GM12878 (cell line): Measurements from ENCODE around the gene HMGCL. TPM values are rescaled to one million over a fixed set of nuclear protein-coding genes. Genes with fewer than 3 reads are reported as not detected.

Experiments used
- ATAC-seq: fragments of 200-7000 bp; cut with Tn5 transposase; 3 replicates; pipeline ENCODE4 v1.9.1; 2020; ENCODE audit warnings: mild to moderate bottlenecking, moderate library complexity
- BruUV-seq: library from RNA; stranded (reverse); fragments of 400-500 nt; replicated peaks from 2 replicates; lab custom pipeline; 2021; lab: Mats Ljungman, UMichigan
- CTCF ChIA-PET: fragments of 300-600 bp; sonication (Branson Sonifier 250); formaldehyde crosslinking; extraction: SDS; loops from one replicate; lab custom pipeline; 2021; ENCODE audit warnings: inconsistent platforms; lab: Yijun Ruan, JAX
- POLR2A ChIA-PET: fragments of 350-600 bp; formaldehyde crosslinking; extraction: SDS; loops from one replicate; lab custom pipeline; 2021; ENCODE audit warnings: inconsistent platforms; lab: Charles Lee
- RAD21 ChIA-PET: fragments of 300-600 bp; sonication (Branson Sonifier 250); formaldehyde crosslinking; loops from one replicate; lab custom pipeline; 2023; ENCODE audit warnings: antibody characterized with exemption; ENCODE audit not compliant: unreplicated experiment; lab: Charles Lee
- SMC1A ChIA-PET: fragments of 300-600 bp; sonication (Branson Sonifier 250); formaldehyde crosslinking; loops from one replicate; lab custom pipeline; 2023; ENCODE audit not compliant: unreplicated experiment, uncharacterized antibody; lab: Charles Lee
- DNase-seq: peaks from one replicate; pipeline ENCODE4 v3.0.0-alpha.2; 2011; ENCODE audit warnings: low read depth, low spot score
- FAIRE-seq: peaks from 3 replicates; lab custom pipeline; 2011; peaks lifted over from hg19 to GRCh38; lab: Jason Lieb, UNC
- H2AFZ ChIP-seq: 2 replicates; pipeline ENCODE4 v1.6.0; 2011; ENCODE audit warnings: low read depth, low read length, control low read depth; ENCODE audit not compliant: control insufficient read depth
- H3K27ac ChIP-seq: 2 replicates; pipeline ENCODE4 v1.5.1; 2011; ENCODE audit warnings: control low read depth; ENCODE audit not compliant: control insufficient read depth, insufficient read depth
- H3K27me3 ChIP-seq, 2 experiments: replicated peaks in 1 of 2; 2 replicates each; pipeline versions ENCODE4 v1.6.0 to v1.6.1; 2011; ENCODE audit warnings: low read length in 1 of 2; ENCODE audit not compliant: control insufficient read depth in 2 of 2, insufficient read depth in 2 of 2
- H3K36me3 ChIP-seq, 2 experiments: 2 replicates each; pipeline ENCODE4 v1.5.1; 2011; ENCODE audit warnings: low read length in 1 of 2; ENCODE audit not compliant: control insufficient read depth in 2 of 2, insufficient read depth in 2 of 2
- H3K4me1 ChIP-seq: 2 replicates; pipeline ENCODE4 v1.6.1; 2011; ENCODE audit warnings: mild to moderate bottlenecking, low read length, moderate library complexity, mixed read lengths; ENCODE audit not compliant: control insufficient read depth, insufficient read depth
- H3K4me2 ChIP-seq: 2 replicates; pipeline ENCODE4 v1.6.0; 2011; ENCODE audit warnings: control low read depth; ENCODE audit not compliant: control insufficient read depth, insufficient read depth
- H3K4me3 ChIP-seq: fragments of 200-600 bp; sonication (generic); 2 replicates; pipeline ENCODE4 v1.5.1; 2016
- H3K79me2 ChIP-seq: 2 replicates; pipeline ENCODE4 v1.6.0; 2011; ENCODE audit warnings: low read length; ENCODE audit not compliant: control insufficient read depth, insufficient read depth
- H3K9ac ChIP-seq: 2 replicates; pipeline ENCODE4 v1.8.0; 2011; ENCODE audit warnings: low read length, control low read depth, mixed read lengths; ENCODE audit not compliant: control insufficient read depth, insufficient read depth
- H3K9me3 ChIP-seq: replicated peaks from 3 replicates; pipeline ENCODE4 v1.5.1; 2011; ENCODE audit warnings: mild to moderate bottlenecking, low read length; ENCODE audit not compliant: control insufficient read depth, insufficient read depth
- H4K20me1 ChIP-seq: 2 replicates; pipeline ENCODE4 v1.6.0; 2011; ENCODE audit not compliant: control insufficient read depth, insufficient read depth
- CREB1 ChIP-seq: IDR thresholded peaks from 2 replicates; pipeline ENCODE4 v1.6.1; 2012; ENCODE audit warnings: low read depth, mild to moderate bottlenecking, inconsistent platforms
- FOXK2 ChIP-seq: fragments of 450-650 bp; IDR thresholded peaks from 2 replicates; pipeline ENCODE4 v1.6.1; 2017; ENCODE audit warnings: mild to moderate bottlenecking, moderate library complexity
- FOXM1 ChIP-seq: IDR thresholded peaks from 2 replicates; pipeline ENCODE4 v1.6.1; 2012; ENCODE audit warnings: low read depth, mild to moderate bottlenecking, inconsistent platforms, low read length, moderate library complexity
- NFXL1 ChIP-seq: fragments of 450-650 bp; IDR thresholded peaks from 2 replicates; pipeline ENCODE4 v1.6.1; 2017; ENCODE audit warnings: antibody characterized with exemption, mild to moderate bottlenecking, borderline replicate concordance
- NR2F1 ChIP-seq: fragments of 450-650 bp; conservative IDR thresholded peaks from 2 replicates; pipeline ENCODE4 v1.6.1; 2017; ENCODE audit warnings: mild to moderate bottlenecking
- RUNX3 ChIP-seq: IDR thresholded peaks from 2 replicates; pipeline ENCODE4 v1.6.1; 2012; ENCODE audit warnings: low read length, inconsistent platforms
- SIN3A ChIP-seq: IDR thresholded peaks from 2 replicates; pipeline ENCODE4 v1.6.1; 2012; ENCODE audit warnings: low read depth, low read length, improper control_type of control experiment
- SP1 ChIP-seq: IDR thresholded peaks from one replicate; pipeline ENCODE4 v1.6.1; 2011; ENCODE audit warnings: low read depth, low read length
- SPI1 ChIP-seq: IDR thresholded peaks from 2 replicates; pipeline ENCODE4 v1.6.1; 2011; ENCODE audit warnings: low read depth, mild to moderate bottlenecking, low read length, moderate library complexity, borderline replicate concordance; ENCODE audit not compliant: insufficient read depth
- STAT1 ChIP-seq: fragments of 450-650 bp; conservative IDR thresholded peaks from 2 replicates; pipeline ENCODE4 v1.6.1; 2014; ENCODE audit warnings: antibody characterized with exemption, mild to moderate bottlenecking
- ZBED1 ChIP-seq: IDR thresholded peaks from 2 replicates; pipeline ENCODE4 v1.6.1; 2016; ENCODE audit warnings: borderline replicate concordance
- WGBS: methylation state at CpG from one replicate; pipeline ENCODE4 v1.1.6; 2016; ENCODE audit warnings: low lambda C conversion rate; ENCODE audit not compliant: insufficient replicate concordance, insufficient coverage; ENCODE audit errors: missing lambda C conversion rate; 5-methylcytosine and 5-hydroxymethylcytosine counted together
- in situ Hi-C: fragments of 300-500 bp; cut with MboI; formaldehyde crosslinking; loops from 9 replicates; pipeline ENCODE4 v1.14.3; 2018; ENCODE audit warnings: mixed read lengths
- intact Hi-C: fragments of 100-400 bp; cut with micrococcal nuclease; formaldehyde crosslinking; loops from one replicate; pipeline ENCODE4 v1.14.2; 2022; ENCODE audit not compliant: unreplicated experiment
- polyA plus RNA-seq, 11 experiments: library from polyadenylated mRNA; depleted of rRNA in 4 of 11; unstranded in 6 of 11; stranded (reverse) in 5 of 11; fragments of >200 nt; fragmentation: Nextera tagmentation in 4 of 11; fragmentation: Illumina TruSeq in 1 of 11; extraction: Ambion mirVana in 4 of 11; extraction: Trizol in 1 of 11; gene quantifications; 1 replicate in 1 of 11; 2 replicates in 10 of 11; pipeline versions ENCODE4 v1.2.1 to v1.2.3, GENCODE V29; 2011 to 2016; ENCODE audit warnings: inconsistent platforms in 2 of 11, missing spikeins in 2 of 11, low read depth in 1 of 11
- total RNA-seq, 4 experiments: library from RNA; depleted of rRNA in 3 of 4; stranded (reverse); fragments of >200 nt in 3 of 4; fragmentation: Illumina TruSeq in 1 of 4; extraction: Trizol in 1 of 4; gene quantifications; 2 replicates each; pipeline versions ENCODE4 v1.2.1 to v1.2.3, GENCODE V29; 2013 to 2021
- TF ChIP-seq, protein P1 (sequence below): fragments of 450-650 bp; IDR thresholded peaks from 2 replicates; pipeline ENCODE4 v1.6.1; 2016; ENCODE audit warnings: mild to moderate bottlenecking
- TF ChIP-seq, protein P2 (sequence below): IDR thresholded peaks from 2 replicates; pipeline ENCODE4 v1.6.1; 2012; ENCODE audit warnings: low read length, inconsistent platforms

The HMGCL gene
- total and polyA plus RNA-seq, 10 of the 15 experiments (the other 5 are each of a cell fraction or from before 2014, with no cell fraction given), result 29.4 to 127 (median 36.4) TPM

DNA sequence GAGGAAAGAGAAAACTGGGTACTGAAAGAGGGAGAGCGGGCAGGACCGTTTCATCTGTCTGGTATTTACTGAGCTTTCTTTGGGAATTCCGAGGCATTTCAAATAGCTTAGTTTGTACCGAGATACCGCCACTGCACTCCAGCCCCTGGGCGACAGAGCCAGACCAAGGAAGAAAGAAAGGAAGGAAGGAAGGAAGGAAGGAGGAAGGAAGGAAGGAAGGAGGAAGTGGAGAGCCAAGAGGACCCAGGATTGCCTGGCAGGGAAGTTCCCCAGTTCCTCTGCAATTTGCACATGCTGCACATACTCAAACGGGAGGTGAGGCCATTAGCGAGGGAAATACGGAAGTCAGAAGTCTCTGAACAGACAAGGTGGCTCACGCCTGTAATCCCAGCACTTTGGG lies 43.8 kb upstream of the HMGCL start:
- H3K36me3 ChIP-seq, result no peaks in the 10 kb centered on the region
- no peak overlapping the region; the same call in 1 of the 2 replicates for H3K4me3 ChIP-seq
- H3K9ac ChIP-seq, result no peak overlapping the region
- in situ Hi-C loops, result loop anchor here (10.0 kb wide), 1 partner anchor 64 kb away; the partner anchor contains the start of gene GALE
- DNase-seq (no peak), ATAC-seq (no peak), FAIRE-seq (no peak)
- no peaks in the 10 kb centered on the region for H3K27me3 ChIP-seq
- BruUV-seq, result no TSS peak
- RAD21 ChIA-PET, result interaction anchor here (1.8 kb wide), 1 partner anchor 44 kb away, joined by 7 read pairs; the partner anchor contains the start of gene CNR2
- H4K20me1 ChIP-seq, result no peaks in the 10 kb centered on the region
- SMC1A ChIA-PET, result interaction anchor here (0.6 to 4.6 kb wide), 5 partner anchors 35 to 156 kb away, joined by 3 to 34 read pairs (median 4); no protein-coding TSS in a partner anchor
- POLR2A ChIA-PET, result interaction anchor here (0.6 to 1.7 kb wide), 3 partner anchors 40 to 848 kb away, joined by 3 to 5 read pairs (median 3); no protein-coding TSS in a partner anchor
- WGBS, result 24% methylated on average over 10 of the region's 10 CpGs
- H3K79me2 ChIP-seq, result peaks cover 33% of the 10 kb centered on the region
- no peaks in the 10 kb centered on the region for H3K9me3 ChIP-seq
- CTCF ChIA-PET, result interaction anchor here (0.9 to 4.5 kb wide), 7 partner anchors 9 to 59 kb away, joined by 3 to 49 read pairs (median 6); partner anchors contain the start of genes CNR2 and HMGCL
- H2AFZ ChIP-seq, result no peak overlapping the region
- peaks cover 10% of the 10 kb centered on the region for H3K4me1 ChIP-seq
- TF ChIP-seq SPI1 (peak; percentile 5; the same call in 1 of the 2 replicates), STAT1 (no peak)
- intact Hi-C loops, result loop anchor here (2.0 kb wide), 2 partner anchors 40 to 48 kb away; no protein-coding TSS in a partner anchor
- H3K4me2 ChIP-seq, result no peak overlapping the region
- no peak overlapping the region for H3K27ac ChIP-seq

DNA sequence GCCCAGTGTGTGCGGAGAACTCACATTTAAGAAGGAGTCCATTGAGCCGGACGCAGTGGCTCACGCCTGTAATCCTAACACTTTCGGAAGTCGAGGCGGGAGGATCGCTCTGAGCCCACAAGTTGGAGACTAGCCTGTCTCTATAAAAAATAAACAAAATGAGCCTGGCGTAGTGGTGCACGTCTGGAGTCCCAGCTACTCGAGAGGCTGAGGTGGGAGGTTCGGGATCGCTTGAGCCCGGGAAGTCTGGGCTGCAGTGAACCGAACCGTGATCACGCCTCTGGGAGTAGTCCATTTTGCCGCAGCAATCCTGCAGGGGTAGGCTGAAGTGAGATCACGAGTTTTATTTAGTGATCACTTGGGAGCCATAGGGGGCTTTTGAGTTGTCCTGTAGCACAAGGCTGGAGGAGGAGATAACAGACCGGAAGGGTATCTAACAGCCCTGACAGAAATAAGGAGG lies 43.4 kb upstream of the HMGCL start:
- POLR2A ChIA-PET, result interaction anchor here (0.6 to 1.7 kb wide), 3 partner anchors 40 to 847 kb away, joined by 3 to 5 read pairs (median 3); no protein-coding TSS in a partner anchor
- 30% methylated on average over 20 of the region's 20 CpGs for WGBS
- ATAC-seq (no peak), FAIRE-seq (no peak), DNase-seq (no peak)
- no TSS peak for BruUV-seq
- SMC1A ChIA-PET, result interaction anchor here (1.0 to 4.6 kb wide), 4 partner anchors 36 to 97 kb away, joined by 3 to 34 read pairs (median 4); no protein-coding TSS in a partner anchor
- Histone ChIP-seq H3K36me3 (no peaks in the 10 kb centered on the region), H3K4me2 (no peak overlapping the region), H3K27me3 (no peaks in the 10 kb centered on the region), H3K9me3 (no peaks in the 10 kb centered on the region), H4K20me1 (no peaks in the 10 kb centered on the region), H3K4me3 (peak overlapping the region; percentile 77; the same call in 1 of the 2 replicates), H2AFZ (no peak overlapping the region), H3K4me1 (peaks cover 10% of the 10 kb centered on the region), H3K9ac (no peak overlapping the region), H3K27ac (no peak overlapping the region), H3K79me2 (peaks cover 34% of the 10 kb centered on the region)
- in situ Hi-C loops (loop anchor here (10.0 kb wide), 1 partner anchor 64 kb away; the partner anchor contains the start of gene GALE), intact Hi-C loops (loop anchor here (1.0 to 2.0 kb wide), 4 partner anchors 40 to 59 kb away; partner anchors contain the start of gene HMGCL)
- RAD21 ChIA-PET, result interaction anchor here (1.8 kb wide), 1 partner anchor 45 kb away, joined by 7 read pairs; the partner anchor contains the start of gene CNR2
- CTCF ChIA-PET, result interaction anchor here (0.9 to 4.5 kb wide), 7 partner anchors 10 to 58 kb away, joined by 3 to 49 read pairs (median 6); partner anchors contain the start of genes CNR2 and HMGCL
- no peak for TF ChIP-seq RUNX3
- TF ChIP-seq, protein P1, sequence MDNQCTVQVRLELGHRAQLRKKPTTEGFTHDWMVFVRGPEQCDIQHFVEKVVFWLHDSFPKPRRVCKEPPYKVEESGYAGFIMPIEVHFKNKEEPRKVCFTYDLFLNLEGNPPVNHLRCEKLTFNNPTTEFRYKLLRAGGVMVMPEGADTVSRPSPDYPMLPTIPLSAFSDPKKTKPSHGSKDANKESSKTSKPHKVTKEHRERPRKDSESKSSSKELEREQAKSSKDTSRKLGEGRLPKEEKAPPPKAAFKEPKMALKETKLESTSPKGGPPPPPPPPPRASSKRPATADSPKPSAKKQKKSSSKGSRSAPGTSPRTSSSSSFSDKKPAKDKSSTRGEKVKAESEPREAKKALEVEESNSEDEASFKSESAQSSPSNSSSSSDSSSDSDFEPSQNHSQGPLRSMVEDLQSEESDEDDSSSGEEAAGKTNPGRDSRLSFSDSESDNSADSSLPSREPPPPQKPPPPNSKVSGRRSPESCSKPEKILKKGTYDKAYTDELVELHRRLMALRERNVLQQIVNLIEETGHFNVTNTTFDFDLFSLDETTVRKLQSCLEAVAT, result peak; percentile 96; the same call in 1 of the 2 replicates
- TF ChIP-seq SIN3A, result no peak; the same call in 1 of the 2 replicates
- TF ChIP-seq, protein P2, sequence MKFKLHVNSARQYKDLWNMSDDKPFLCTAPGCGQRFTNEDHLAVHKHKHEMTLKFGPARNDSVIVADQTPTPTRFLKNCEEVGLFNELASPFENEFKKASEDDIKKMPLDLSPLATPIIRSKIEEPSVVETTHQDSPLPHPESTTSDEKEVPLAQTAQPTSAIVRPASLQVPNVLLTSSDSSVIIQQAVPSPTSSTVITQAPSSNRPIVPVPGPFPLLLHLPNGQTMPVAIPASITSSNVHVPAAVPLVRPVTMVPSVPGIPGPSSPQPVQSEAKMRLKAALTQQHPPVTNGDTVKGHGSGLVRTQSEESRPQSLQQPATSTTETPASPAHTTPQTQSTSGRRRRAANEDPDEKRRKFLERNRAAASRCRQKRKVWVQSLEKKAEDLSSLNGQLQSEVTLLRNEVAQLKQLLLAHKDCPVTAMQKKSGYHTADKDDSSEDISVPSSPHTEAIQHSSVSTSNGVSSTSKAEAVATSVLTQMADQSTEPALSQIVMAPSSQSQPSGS, result no peak
- no peak for TF ChIP-seq CREB1
- no peak for TF ChIP-seq FOXM1
- TF ChIP-seq FOXK2, result no peak
- no peak for TF ChIP-seq ZBED1
- TF ChIP-seq SP1, result peak; percentile 1
- no peak for TF ChIP-seq NR2F1
- TF ChIP-seq NFXL1, result no peak
